ENCODE measurements around the gene PTPRA. TPM values are rescaled to one million over a fixed set of nuclear protein-coding genes. Genes with fewer than 3 reads are reported as not detected.

PTPRA gene
- total RNA-seq, 4 donors from 2014 or later: 73.4 to 110 (median 93.1) TPM

DNA sequence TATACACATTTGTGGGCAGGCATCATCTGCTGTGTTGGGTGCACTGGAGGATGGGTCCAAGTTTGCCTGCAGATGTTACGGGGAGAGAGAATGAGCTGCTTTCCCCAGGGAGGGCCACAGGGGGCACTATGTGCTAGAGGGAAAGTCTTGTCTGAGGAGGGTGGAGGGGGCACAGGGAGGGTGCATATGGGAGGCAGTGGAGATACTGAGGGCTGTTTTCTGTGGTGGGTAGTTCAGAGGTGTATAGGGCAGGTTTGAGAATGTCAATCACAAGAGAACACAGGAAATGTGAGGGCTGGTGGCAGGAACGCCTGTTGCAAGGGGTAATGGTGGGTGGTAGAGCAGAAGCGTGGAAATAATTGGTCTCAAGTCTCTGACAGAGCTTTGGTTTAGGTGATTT, 7.7 kb upstream of the PTPRA start:
- H3K36me3 ChIP-seq: peaks cover 43 to 44% of the 10 kb centered on the region in 2 donors
- 94 to 99% methylated on average over 3 of the region's 3 CpGs for WGBS, 2 donors
- no peak for DNase-seq
- H3K27ac ChIP-seq: no peak overlapping the region
- H3K27me3 ChIP-seq: no peaks in the 10 kb centered on the region
- no peaks in the 10 kb centered on the region for H3K9me3 ChIP-seq
- no peak for TF ChIP-seq POLR2A (IDR thresholded peaks at IDR 0.05)
- TF ChIP-seq, protein P1, sequence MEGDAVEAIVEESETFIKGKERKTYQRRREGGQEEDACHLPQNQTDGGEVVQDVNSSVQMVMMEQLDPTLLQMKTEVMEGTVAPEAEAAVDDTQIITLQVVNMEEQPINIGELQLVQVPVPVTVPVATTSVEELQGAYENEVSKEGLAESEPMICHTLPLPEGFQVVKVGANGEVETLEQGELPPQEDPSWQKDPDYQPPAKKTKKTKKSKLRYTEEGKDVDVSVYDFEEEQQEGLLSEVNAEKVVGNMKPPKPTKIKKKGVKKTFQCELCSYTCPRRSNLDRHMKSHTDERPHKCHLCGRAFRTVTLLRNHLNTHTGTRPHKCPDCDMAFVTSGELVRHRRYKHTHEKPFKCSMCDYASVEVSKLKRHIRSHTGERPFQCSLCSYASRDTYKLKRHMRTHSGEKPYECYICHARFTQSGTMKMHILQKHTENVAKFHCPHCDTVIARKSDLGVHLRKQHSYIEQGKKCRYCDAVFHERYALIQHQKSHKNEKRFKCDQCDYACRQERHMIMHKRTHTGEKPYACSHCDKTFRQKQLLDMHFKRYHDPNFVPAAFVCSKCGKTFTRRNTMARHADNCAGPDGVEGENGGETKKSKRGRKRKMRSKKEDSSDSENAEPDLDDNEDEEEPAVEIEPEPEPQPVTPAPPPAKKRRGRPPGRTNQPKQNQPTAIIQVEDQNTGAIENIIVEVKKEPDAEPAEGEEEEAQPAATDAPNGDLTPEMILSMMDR (IDR thresholded peaks at IDR 0.05): no peak
- intact Hi-C loops (cut with DNase I): no loop called here
- no peaks in the 10 kb centered on the region for H3K4me1 ChIP-seq
- no peak overlapping the region for H3K4me3 ChIP-seq (replicated peaks in 1 of 3)

DNA sequence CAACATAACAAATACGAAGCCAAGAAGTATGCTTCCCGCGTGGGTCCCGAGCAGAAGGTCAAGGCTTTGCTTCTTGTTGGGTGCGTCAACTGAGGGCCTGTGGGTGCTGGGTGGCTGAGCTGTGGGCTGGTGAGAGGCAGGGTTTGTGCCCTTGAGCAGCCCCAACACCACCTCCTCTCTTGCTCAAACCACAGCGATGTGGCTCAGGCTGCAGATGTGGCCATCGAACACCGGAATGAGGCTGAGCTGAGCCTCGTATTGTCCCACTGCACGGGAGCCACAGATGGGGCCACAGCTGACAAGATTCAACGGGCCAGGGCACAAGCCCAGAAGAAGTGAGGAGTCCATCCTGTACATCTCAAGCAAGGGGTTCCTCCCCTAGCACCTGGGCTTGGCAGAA, 7.0 kb upstream of the PTPRA start:
- Histone ChIP-seq H3K9me3 (no peaks in the 10 kb centered on the region), H3K4me3 (replicated peaks in 1 of 3) (no peak overlapping the region), H3K27me3 (no peaks in the 10 kb centered on the region), H3K36me3 (peaks cover 37 to 38% of the 10 kb centered on the region in 2 donors), H3K27ac (no peak overlapping the region), H3K4me1 (no peaks in the 10 kb centered on the region)
- no peak for TF ChIP-seq POLR2A (IDR thresholded peaks at IDR 0.05)
- TF ChIP-seq, protein P1 (IDR thresholded peaks at IDR 0.05): no peak
- WGBS, 2 donors: 93 to 94% methylated on average over 11 of the region's 11 CpGs
- no peak for DNase-seq
- intact Hi-C loops (cut with DNase I): no loop called here

DNA sequence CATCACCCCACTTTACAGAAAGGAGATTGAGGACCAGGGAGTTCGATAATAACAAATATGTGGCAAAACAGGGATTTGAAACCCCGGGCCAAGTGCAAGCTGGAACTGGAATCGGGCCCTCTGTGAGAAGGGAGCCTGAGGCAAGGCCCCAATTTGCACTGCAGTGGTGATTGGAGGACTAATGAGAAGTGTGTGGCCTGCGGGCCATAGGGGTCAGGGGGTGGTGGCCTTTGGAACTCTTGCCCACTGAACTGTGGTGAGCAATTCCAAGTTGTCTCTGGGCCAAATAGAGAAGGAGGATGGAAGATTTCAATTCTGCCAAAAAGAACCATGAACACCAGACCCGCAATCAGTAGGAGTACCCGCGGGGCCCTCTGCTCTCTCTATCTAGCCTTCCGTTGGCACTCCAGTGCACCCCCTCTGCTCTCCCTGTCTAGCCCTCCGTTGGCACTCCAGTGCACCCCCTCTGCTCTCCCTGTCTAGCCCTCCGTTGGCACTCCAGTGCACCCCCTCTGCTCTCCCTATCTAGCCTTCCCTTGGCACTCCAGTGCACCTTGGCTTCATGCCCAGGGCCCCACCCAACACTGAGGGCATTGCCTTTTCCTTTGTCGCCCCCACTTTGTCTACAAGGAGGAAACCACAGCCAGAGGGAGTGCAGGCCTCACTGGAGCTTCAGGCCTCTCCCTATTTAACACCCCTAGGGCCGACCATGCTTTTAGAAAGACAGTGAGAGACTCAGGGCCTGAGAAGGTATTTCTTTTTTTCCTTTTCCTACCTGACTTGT, 6.0 kb upstream of the PTPRA start:
- no peak for DNase-seq
- H3K4me1 ChIP-seq: peaks cover 0 to 8% of the 10 kb centered on the region in 2 donors
- intact Hi-C loops (cut with DNase I): no loop called here
- H3K9me3 ChIP-seq: no peaks in the 10 kb centered on the region
- no peak overlapping the region for H3K27ac ChIP-seq
- TF ChIP-seq, protein P1 (IDR thresholded peaks at IDR 0.05): no peak
- no peak for TF ChIP-seq POLR2A (IDR thresholded peaks at IDR 0.05)
- H3K36me3 ChIP-seq: peaks cover 29 to 38% of the 10 kb centered on the region in 2 donors
- H3K4me3 ChIP-seq (replicated peaks in 1 of 3): no peak overlapping the region
- WGBS, 2 donors: 75 to 76% methylated on average over 12 of the region's 12 CpGs
- H3K27me3 ChIP-seq: no peaks in the 10 kb centered on the region

DNA sequence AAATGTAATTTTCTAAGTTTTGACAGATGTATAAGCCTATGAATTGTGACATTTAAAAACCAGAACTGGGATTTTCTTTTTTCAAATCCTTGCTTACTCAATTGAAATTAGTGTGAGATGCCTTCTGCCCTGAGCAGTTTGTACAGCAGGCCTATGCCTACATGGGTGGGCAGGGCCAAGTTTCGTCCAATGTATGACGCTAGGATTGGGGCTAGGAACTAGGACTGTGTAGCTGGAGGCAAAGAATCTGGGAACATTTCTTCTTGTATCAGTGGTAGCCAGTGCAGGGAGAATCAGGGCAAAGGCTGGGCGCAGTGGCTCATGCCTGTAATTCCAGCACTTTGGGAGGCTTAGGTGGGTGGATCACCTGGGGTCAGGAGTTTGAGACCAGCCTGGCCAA, 3.9 kb upstream of the PTPRA start:
- TF ChIP-seq POLR2A (IDR thresholded peaks at IDR 0.05): no peak
- H3K27me3 ChIP-seq: no peaks in the 10 kb centered on the region
- H3K36me3 ChIP-seq: peaks cover 20 to 25% of the 10 kb centered on the region in 2 donors
- no peak overlapping the region for H3K4me3 ChIP-seq (replicated peaks in 1 of 3)
- peaks cover 1 to 12% of the 10 kb centered on the region in 2 donors for H3K4me1 ChIP-seq
- intact Hi-C loops (cut with DNase I): no loop called here
- H3K27ac ChIP-seq: no peak overlapping the region
- no peak for DNase-seq
- WGBS, 2 donors: 95% methylated on average over 3 of the region's 3 CpGs
- no peaks in the 10 kb centered on the region for H3K9me3 ChIP-seq

DNA sequence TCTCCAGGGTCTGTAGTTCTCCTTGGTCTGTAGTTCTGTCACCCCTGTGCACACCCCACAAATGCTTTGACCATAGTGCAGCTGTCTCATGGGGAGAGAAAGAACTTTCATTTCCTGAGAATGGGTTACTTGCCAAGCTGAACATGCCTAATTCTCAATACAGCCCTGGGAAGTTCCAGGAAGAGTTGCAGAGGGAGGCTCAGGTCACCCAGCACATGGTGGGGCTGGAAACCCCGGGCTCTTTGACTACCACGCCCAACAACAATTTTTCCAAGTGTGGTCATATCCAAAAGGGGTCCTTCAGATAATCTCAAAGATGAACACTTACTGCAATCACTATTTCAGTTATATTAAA, 2.2 kb upstream of the PTPRA start:
- no peak overlapping the region for H3K4me3 ChIP-seq (replicated peaks in 1 of 3)
- no peak for DNase-seq
- H3K4me1 ChIP-seq: peaks cover 17 to 23% of the 10 kb centered on the region in 2 donors
- TF ChIP-seq, protein P1 (IDR thresholded peaks at IDR 0.05): no peak
- WGBS, 2 donors: 66 to 68% methylated on average over 2 of the region's 2 CpGs
- H3K27me3 ChIP-seq: no peaks in the 10 kb centered on the region
- H3K27ac ChIP-seq: no peak overlapping the region
- intact Hi-C loops (cut with DNase I): no loop called here
- peaks cover 8% of the 10 kb centered on the region in 2 donors for H3K36me3 ChIP-seq
- no peaks in the 10 kb centered on the region for H3K9me3 ChIP-seq

All from thyroid gland (tissue), 4 donors.